DND-41 (cell line): ENCODE measurements around the gene PLAC1.

ENCODE experiments used
- ATAC-seq: fragments of 200-7000 bp; cut with Tn5 transposase; 3 replicates; pipeline ENCODE4 v1.9.1; 2021; ENCODE audit warnings: low read depth; ENCODE audit not compliant: insufficient read depth
- DNase-seq: peaks from one replicate; pipeline ENCODE4 v3.0.0-alpha.2; 2020
- H2AFZ ChIP-seq: 2 replicates; pipeline ENCODE4 v1.6.0; 2012; ENCODE audit warnings: low read depth, low read length
- H3K27ac ChIP-seq: 2 replicates; pipeline ENCODE4 v1.5.1; 2012; ENCODE audit warnings: low read length, inconsistent platforms
- H3K27me3 ChIP-seq: fragments of 200-600 bp; sonication (generic); 2 replicates; pipeline ENCODE4 v1.6.0; 2012; ENCODE audit warnings: low read length, mild to moderate bottlenecking, inconsistent platforms; ENCODE audit not compliant: insufficient read depth, poor library complexity
- H3K36me3 ChIP-seq: 2 replicates; pipeline ENCODE4 v1.5.1; 2012; ENCODE audit warnings: low read length, inconsistent platforms; ENCODE audit not compliant: insufficient read depth
- H3K4me1 ChIP-seq: 2 replicates; pipeline ENCODE4 v1.5.1; 2012; ENCODE audit warnings: mild to moderate bottlenecking, low read length; ENCODE audit not compliant: insufficient read depth
- H3K4me2 ChIP-seq: 2 replicates; pipeline ENCODE4 v1.6.0; 2012; ENCODE audit warnings: mild to moderate bottlenecking, moderate library complexity, low read length, inconsistent platforms; ENCODE audit not compliant: insufficient read depth
- H3K4me3 ChIP-seq, 2 experiments: fragments of 200-600 bp in 1 of 2; shearing (Covaris generic) in 1 of 2; 2 replicates each; pipeline ENCODE4 v1.5.1; 2012 to 2016; ENCODE audit warnings: inconsistent platforms in 2 of 2, low read length in 2 of 2, mild to moderate bottlenecking in 2 of 2, low read depth in 1 of 2, moderate library complexity in 1 of 2
- H3K79me2 ChIP-seq: 2 replicates; pipeline ENCODE4 v1.6.0; 2012; ENCODE audit warnings: low read length, inconsistent platforms; ENCODE audit not compliant: insufficient read depth
- H3K9ac ChIP-seq: 2 replicates; pipeline ENCODE4 v1.6.0; 2012; ENCODE audit warnings: low read depth, mild to moderate bottlenecking, inconsistent platforms, low read length, moderate library complexity
- H3K9me3 ChIP-seq: 2 replicates; pipeline ENCODE4 v1.5.1; 2012; ENCODE audit warnings: low read length, moderate library complexity, mild to moderate bottlenecking, inconsistent platforms; ENCODE audit not compliant: insufficient read depth, severe bottlenecking
- H4K20me1 ChIP-seq: 2 replicates; pipeline ENCODE4 v1.6.0; 2012; ENCODE audit warnings: low read length; ENCODE audit not compliant: insufficient read depth
- CTCF ChIP-seq: IDR thresholded peaks from 2 replicates; pipeline ENCODE4 v1.5.1; 2012; ENCODE audit warnings: borderline replicate concordance, low read length, moderate library complexity, mild to moderate bottlenecking; ENCODE audit not compliant: poor library complexity, severe bottlenecking; ENCODE audit errors: extremely low read depth
- EZH2 ChIP-seq: IDR thresholded peaks from 3 replicates; pipeline ENCODE4 v1.6.1; 2012; ENCODE audit warnings: borderline replicate concordance, low read depth, mild to moderate bottlenecking, moderate library complexity, low read length, inconsistent platforms; ENCODE audit not compliant: severe bottlenecking

PLAC1 gene

GRCh38 chrX:134636851-134637250 is 21.4 kb downstream of the PLAC1 start:
- no peak overlapping the region for H3K27ac ChIP-seq
- H3K4me2 ChIP-seq, result no peak overlapping the region
- H3K4me3 ChIP-seq, result no peak overlapping the region
- no peak overlapping the region for H2AFZ ChIP-seq
- TF ChIP-seq EZH2 (no peak), CTCF (no peak)
- H3K9ac ChIP-seq, result no peak overlapping the region
- no peaks in the 10 kb centered on the region for H3K4me1 ChIP-seq
- H4K20me1 ChIP-seq, result no peaks in the 10 kb centered on the region
- no peaks in the 10 kb centered on the region for H3K36me3 ChIP-seq
- ATAC-seq, result no peak
- H3K79me2 ChIP-seq, result no peaks in the 10 kb centered on the region
- DNase-seq, result no peak
- H3K9me3 ChIP-seq, result no peaks in the 10 kb centered on the region
- no peaks in the 10 kb centered on the region for H3K27me3 ChIP-seq

- H3K9me3 ChIP-seq, result no peaks in the 10 kb centered on the region
- H4K20me1 ChIP-seq, result no peaks in the 10 kb centered on the region
- no peak for TF ChIP-seq CTCF
- no peak for TF ChIP-seq EZH2
- no peaks in the 10 kb centered on the region for H3K36me3 ChIP-seq
- no peak overlapping the region for H3K27ac ChIP-seq
- no peak overlapping the region for H3K4me2 ChIP-seq
- H3K4me1 ChIP-seq, result no peaks in the 10 kb centered on the region
- H3K27me3 ChIP-seq, result no peaks in the 10 kb centered on the region
- ATAC-seq, result no peak
- H2AFZ ChIP-seq, result no peak overlapping the region
- no peak for DNase-seq
- H3K9ac ChIP-seq, result no peak overlapping the region
- no peak overlapping the region for H3K4me3 ChIP-seq
- no peaks in the 10 kb centered on the region for H3K79me2 ChIP-seq
Observed at GRCh38 chrX:134634691-134635090, 23.6 kb downstream of the PLAC1 start.

GRCh38 chrX:134633832-134634231 is 24.4 kb downstream of the PLAC1 start:
- Histone ChIP-seq H3K4me3 (no peak overlapping the region), H3K27ac (no peak overlapping the region), H3K27me3 (no peaks in the 10 kb centered on the region), H3K9me3 (no peaks in the 10 kb centered on the region), H2AFZ (no peak overlapping the region), H3K4me2 (no peak overlapping the region), H3K4me1 (no peaks in the 10 kb centered on the region), H3K9ac (no peak overlapping the region), H4K20me1 (no peaks in the 10 kb centered on the region), H3K36me3 (no peaks in the 10 kb centered on the region), H3K79me2 (no peaks in the 10 kb centered on the region)
- ATAC-seq, result no peak
- DNase-seq, result no peak
- TF ChIP-seq EZH2, result no peak

GRCh38 chrX:134633394-134633793 is 24.9 kb downstream of the PLAC1 start:
- H3K4me3 ChIP-seq, result no peak overlapping the region
- H4K20me1 ChIP-seq, result no peaks in the 10 kb centered on the region
- DNase-seq (no peak), ATAC-seq (no peak)
- no peaks in the 10 kb centered on the region for H3K36me3 ChIP-seq
- no peak for TF ChIP-seq EZH2
- no peak for TF ChIP-seq CTCF
- H3K79me2 ChIP-seq, result no peaks in the 10 kb centered on the region
- no peaks in the 10 kb centered on the region for H3K9me3 ChIP-seq
- H3K9ac ChIP-seq, result no peak overlapping the region
- H2AFZ ChIP-seq, result no peak overlapping the region
- H3K4me1 ChIP-seq, result no peaks in the 10 kb centered on the region
- no peak overlapping the region for H3K4me2 ChIP-seq
- H3K27me3 ChIP-seq, result no peaks in the 10 kb centered on the region
- no peak overlapping the region for H3K27ac ChIP-seq
